AG04450 (cell line): ENCODE measurements around the gene REELD1. TPM values are rescaled to one million over a fixed set of nuclear protein-coding genes. Genes with fewer than 3 reads are reported as not detected.

Experiments used
- CTCF ChIA-PET: fragments of 300-600, 350-600 bp; formaldehyde crosslinking; extraction: SDS; loops from one replicate; lab custom pipeline; 2022; ENCODE audit warnings: antibody characterized with exemption, inconsistent platforms; lab: Charles Lee
- POLR2A ChIA-PET: fragments of 350-600 bp; formaldehyde crosslinking; extraction: SDS; loops from one replicate; lab custom pipeline; 2021; ENCODE audit warnings: antibody characterized with exemption, inconsistent platforms; lab: Yijun Ruan, JAX
- DNase-seq: peaks from one replicate; pipeline ENCODE4 v3.0.0-alpha.2; 2011; ENCODE audit warnings: low read depth, low spot score
- H3K27ac ChIP-seq: one replicate; pipeline ENCODE4 v1.5.1; 2012; ENCODE audit warnings: low read depth, low read length, control low read depth
- H3K27me3 ChIP-seq: one replicate; pipeline ENCODE4 v1.6.0; 2012; ENCODE audit warnings: low read length; ENCODE audit not compliant: control insufficient read depth, insufficient read depth
- H3K4me3 ChIP-seq: 2 replicates; pipeline ENCODE4 v1.5.1; 2011; ENCODE audit warnings: mild to moderate bottlenecking, low read depth, low read length, control low read depth
- H3K9me3 ChIP-seq: 2 replicates; pipeline ENCODE4 v1.5.1; 2012; ENCODE audit warnings: low read length; ENCODE audit not compliant: control insufficient read depth, insufficient read depth
- polyA plus RNA-seq: library from polyadenylated mRNA; depleted of rRNA; stranded (reverse); fragments of >200 nt; gene quantifications from 2 replicates; pipeline ENCODE4 v1.2.3, GENCODE V29; 2011
- TF ChIP-seq, protein P1 (sequence below): IDR thresholded peaks from 2 replicates; pipeline ENCODE4 v1.5.1; 2011; ENCODE audit warnings: low read depth, low read length, control low read depth, inconsistent platforms

REELD1 gene
- polyA plus RNA-seq, 1 experiment, result not detected

DNA sequence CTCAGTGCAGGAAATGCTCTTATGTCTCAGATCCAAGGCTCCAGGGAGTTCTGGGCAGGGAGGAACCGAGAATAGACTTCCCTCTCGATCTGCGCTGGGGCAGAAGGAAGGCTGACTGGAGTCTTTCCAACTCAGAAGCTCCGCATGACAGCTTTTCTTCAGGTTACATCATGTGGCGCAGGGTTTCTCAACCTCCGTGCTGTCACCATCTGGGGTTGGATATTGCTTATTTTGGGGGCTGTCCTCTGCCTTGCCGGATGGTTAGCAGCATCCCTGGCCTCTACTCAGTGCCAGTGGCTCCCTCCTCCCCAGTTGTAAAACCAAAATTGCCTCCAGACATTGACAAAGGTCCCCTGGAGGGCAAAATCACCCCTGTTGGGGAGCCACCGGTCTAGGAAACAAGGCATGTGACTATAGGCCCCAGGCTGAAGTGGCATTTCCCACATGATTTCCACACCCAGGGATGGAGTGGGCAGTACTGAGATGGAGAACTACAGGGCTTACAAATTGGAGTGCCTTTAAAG is 21.4 kb downstream of the REELD1 start:
- Histone ChIP-seq H3K27me3 (peaks cover 2% of the 10 kb centered on the region), H3K4me3 (no peak overlapping the region), H3K27ac (no peak overlapping the region), H3K9me3 (no peaks in the 10 kb centered on the region)
- POLR2A ChIA-PET, result no interaction called here
- DNase-seq, result no peak
- TF ChIP-seq, protein P1, sequence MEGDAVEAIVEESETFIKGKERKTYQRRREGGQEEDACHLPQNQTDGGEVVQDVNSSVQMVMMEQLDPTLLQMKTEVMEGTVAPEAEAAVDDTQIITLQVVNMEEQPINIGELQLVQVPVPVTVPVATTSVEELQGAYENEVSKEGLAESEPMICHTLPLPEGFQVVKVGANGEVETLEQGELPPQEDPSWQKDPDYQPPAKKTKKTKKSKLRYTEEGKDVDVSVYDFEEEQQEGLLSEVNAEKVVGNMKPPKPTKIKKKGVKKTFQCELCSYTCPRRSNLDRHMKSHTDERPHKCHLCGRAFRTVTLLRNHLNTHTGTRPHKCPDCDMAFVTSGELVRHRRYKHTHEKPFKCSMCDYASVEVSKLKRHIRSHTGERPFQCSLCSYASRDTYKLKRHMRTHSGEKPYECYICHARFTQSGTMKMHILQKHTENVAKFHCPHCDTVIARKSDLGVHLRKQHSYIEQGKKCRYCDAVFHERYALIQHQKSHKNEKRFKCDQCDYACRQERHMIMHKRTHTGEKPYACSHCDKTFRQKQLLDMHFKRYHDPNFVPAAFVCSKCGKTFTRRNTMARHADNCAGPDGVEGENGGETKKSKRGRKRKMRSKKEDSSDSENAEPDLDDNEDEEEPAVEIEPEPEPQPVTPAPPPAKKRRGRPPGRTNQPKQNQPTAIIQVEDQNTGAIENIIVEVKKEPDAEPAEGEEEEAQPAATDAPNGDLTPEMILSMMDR, result no peak
- CTCF ChIA-PET, result no interaction called here

DNA sequence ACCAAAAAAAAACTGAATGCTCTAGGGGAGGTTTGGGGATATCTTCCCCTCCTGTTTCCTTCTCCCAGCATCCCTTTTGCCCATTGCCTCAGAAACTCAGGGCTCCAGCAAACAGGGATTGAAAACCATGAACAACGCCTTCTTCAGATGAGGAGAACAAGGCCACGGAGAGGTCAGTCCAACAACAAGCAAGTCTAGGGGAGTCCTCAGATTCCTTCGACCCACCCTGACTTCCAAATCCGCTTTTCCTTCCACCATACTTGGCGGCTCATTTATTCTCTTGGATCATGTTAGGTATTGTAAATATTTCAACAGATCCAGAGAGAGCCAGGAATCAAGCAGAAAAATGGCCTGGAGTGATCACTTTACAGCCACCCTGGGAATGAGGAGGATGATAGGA is 21.9 kb downstream of the REELD1 start:
- Histone ChIP-seq H3K27ac (no peak overlapping the region), H3K27me3 (peaks cover 2% of the 10 kb centered on the region), H3K9me3 (no peaks in the 10 kb centered on the region), H3K4me3 (no peak overlapping the region)
- ChIA-PET CTCF (no interaction called here), POLR2A (no interaction called here)
- TF ChIP-seq, protein P1, result no peak
- DNase-seq, result no peak

DNA sequence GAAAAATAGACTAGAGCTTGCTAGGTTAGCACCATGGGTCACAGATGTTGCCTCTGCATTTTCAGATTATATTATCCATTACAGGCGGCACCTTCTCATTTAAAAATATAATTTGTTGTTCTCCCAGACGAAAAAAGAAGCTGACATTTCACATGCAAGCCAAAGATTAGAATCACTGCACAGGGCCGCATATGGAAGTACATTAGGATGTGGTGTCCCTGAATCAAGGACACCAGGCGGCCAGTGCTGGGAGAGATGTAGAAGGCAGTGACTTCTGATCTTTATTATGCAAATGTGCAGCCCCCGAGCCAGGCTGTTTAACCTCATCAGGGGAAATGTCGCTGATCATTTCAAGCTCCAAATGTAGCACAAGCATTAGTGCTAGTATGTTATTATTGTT is 22.8 kb downstream of the REELD1 start:
- TF ChIP-seq, protein P1, result no peak
- no peak overlapping the region for H3K4me3 ChIP-seq
- DNase-seq, result no peak
- POLR2A ChIA-PET, result no interaction called here
- H3K9me3 ChIP-seq, result no peaks in the 10 kb centered on the region
- CTCF ChIA-PET, result no interaction called here
- no peaks in the 10 kb centered on the region for H3K27me3 ChIP-seq
- no peak overlapping the region for H3K27ac ChIP-seq

DNA sequence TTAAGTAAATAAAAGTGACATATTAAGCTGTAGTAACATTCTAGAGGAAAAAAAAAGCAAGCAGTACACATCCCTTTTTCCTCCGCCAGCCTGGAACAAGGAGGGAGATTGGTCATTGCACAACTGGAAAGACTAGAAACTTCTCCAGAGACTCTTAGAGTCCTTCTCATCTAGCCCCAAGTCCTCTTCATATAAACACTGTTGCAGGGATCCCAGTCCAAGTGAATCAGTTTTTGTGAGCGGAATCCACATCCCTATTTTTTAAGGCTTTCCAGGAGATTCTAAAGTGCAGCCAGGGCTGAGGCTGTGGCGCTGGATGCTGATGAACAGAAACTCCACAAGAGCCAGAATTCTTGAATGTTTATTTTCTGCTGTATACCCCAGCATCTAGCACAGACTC is 23.8 kb downstream of the REELD1 start:
- POLR2A ChIA-PET, result no interaction called here
- CTCF ChIA-PET, result no interaction called here
- H3K4me3 ChIP-seq, result no peak overlapping the region

DNA sequence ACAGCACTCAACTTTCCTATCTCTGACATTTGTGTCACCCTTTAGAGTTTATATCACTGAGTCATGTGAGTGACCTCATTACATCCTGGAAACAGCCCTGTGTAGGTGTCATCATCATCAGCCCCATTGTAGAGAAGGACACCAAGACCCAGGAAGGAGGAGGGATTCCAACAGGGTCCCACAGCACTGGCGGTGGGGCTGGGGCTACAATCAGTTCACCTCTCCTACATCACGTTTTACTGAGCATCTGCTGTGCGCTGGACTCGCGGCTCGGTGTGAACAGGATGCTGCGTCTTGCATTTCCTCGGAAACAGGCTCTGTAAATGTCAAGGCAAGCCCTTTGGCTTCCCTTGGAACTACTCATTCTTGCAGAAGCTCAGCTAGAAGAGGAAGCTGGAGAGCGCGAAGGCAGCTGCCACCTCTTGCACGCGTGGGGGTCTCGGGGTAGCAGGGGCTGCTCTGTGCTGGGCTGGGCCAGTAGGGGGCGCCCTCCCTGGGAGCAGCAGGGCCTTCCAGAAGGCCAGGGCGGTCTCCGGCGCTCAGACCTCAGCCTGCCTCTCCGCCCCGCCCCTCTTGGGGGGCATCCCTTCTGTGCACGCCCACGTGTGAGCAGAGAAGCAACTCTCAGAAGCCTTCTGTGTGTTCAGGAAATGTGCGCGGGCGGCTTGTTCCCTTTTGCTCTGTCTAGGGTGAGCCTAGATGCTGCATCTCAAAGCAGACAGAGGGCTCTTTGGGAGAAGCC is 29.0 kb downstream of the REELD1 start:
- Histone ChIP-seq H3K27ac (peak overlapping the region; percentile 21), H3K9me3 (peaks cover 5% of the 10 kb centered on the region; the same call in 1 of the 2 replicates), H3K4me3 (no peak overlapping the region), H3K27me3 (no peaks in the 10 kb centered on the region)
- ChIA-PET POLR2A (no interaction called here), CTCF (no interaction called here)
- TF ChIP-seq, protein P1, result no peak
- DNase-seq, result no peak

More for the DNA sequence above, 23.8 kb downstream of the REELD1 start:
- no peak for DNase-seq
- Histone ChIP-seq H3K27me3 (no peaks in the 10 kb centered on the region), H3K9me3 (no peaks in the 10 kb centered on the region), H3K27ac (no peak overlapping the region)
- TF ChIP-seq, protein P1, result no peak
